OCI-LY7 (cell line): ENCODE measurements around the gene FBXL17. TPM values are rescaled to one million over a fixed set of nuclear protein-coding genes. Genes with fewer than 3 reads are reported as not detected.

Source experiments
- BruUV-seq: library from RNA; stranded (reverse); fragments of 400-500 nt; replicated peaks from 2 replicates; lab custom pipeline; 2021; lab: Mats Ljungman, UMichigan
- CTCF ChIA-PET: fragments of 300-600 bp; sonication (Branson Sonifier 250); formaldehyde crosslinking; loops from one replicate; lab custom pipeline; 2022; ENCODE audit warnings: antibody characterized with exemption; ENCODE audit not compliant: unreplicated experiment; lab: Charles Lee
- POLR2A ChIA-PET: fragments of 300-600 bp; sonication (Branson Sonifier 250); formaldehyde crosslinking; loops from one replicate; lab custom pipeline; 2022; ENCODE audit warnings: antibody characterized with exemption; lab: Charles Lee
- DNase-seq: peaks from one replicate; pipeline ENCODE4 v3.0.0-alpha.2; 2015; ENCODE audit warnings: low spot score
- H2AFZ ChIP-seq: fragments of 200-600 bp; sonication (generic), shearing (Covaris generic); 2 replicates; pipeline ENCODE4 v1.6.1; 2014; ENCODE audit warnings: mild to moderate bottlenecking, antibody characterized with exemption, low read length, moderate library complexity
- H3K27ac ChIP-seq: fragments of 200-600 bp; sonication (generic); 2 replicates; pipeline ENCODE4 v1.5.1; 2014; ENCODE audit warnings: mixed run types, low read depth, mild to moderate bottlenecking, moderate library complexity, low read length, inconsistent platforms; ENCODE audit not compliant: poor library complexity, severe bottlenecking
- H3K36me3 ChIP-seq: fragments of 200-600 bp; sonication (generic); 2 replicates; pipeline ENCODE4 v1.6.1; 2014; ENCODE audit warnings: mild to moderate bottlenecking, antibody characterized with exemption, low read length, moderate library complexity, mixed read lengths; ENCODE audit not compliant: insufficient read depth
- H3K4me1 ChIP-seq: fragments of 200-600 bp; sonication (generic); 2 replicates; pipeline ENCODE4 v1.5.1; 2014; ENCODE audit warnings: mild to moderate bottlenecking, low read length; ENCODE audit not compliant: insufficient read depth, poor library complexity, severe bottlenecking
- H3K4me2 ChIP-seq: fragments of 200-600 bp; sonication (generic); 2 replicates; pipeline ENCODE4 v1.6.1; 2014; ENCODE audit warnings: mild to moderate bottlenecking, low read length
- H3K4me3 ChIP-seq: fragments of 200-600 bp; sonication (generic); 2 replicates; pipeline ENCODE4 v1.5.1; 2014; ENCODE audit warnings: mild to moderate bottlenecking, low read depth, low read length; ENCODE audit not compliant: poor library complexity, severe bottlenecking
- H3K79me2 ChIP-seq: fragments of 200-600 bp; sonication (generic); 2 replicates; pipeline ENCODE4 v1.6.1; 2016; ENCODE audit warnings: low read depth, mild to moderate bottlenecking, low read length, moderate library complexity, mixed read lengths; ENCODE audit not compliant: insufficient read depth
- H3K9me2 ChIP-seq: fragments of 200-600 bp; sonication (generic); 2 replicates; pipeline ENCODE4 v1.6.1; 2016; ENCODE audit warnings: mild to moderate bottlenecking, low read length, mixed read lengths; ENCODE audit not compliant: insufficient read depth
- H3K9me3 ChIP-seq: fragments of 200-600 bp; sonication (generic); 2 replicates; pipeline ENCODE4 v1.6.1; 2014; ENCODE audit warnings: mild to moderate bottlenecking, mixed run types, low read length, mixed read lengths
- H4K20me1 ChIP-seq: fragments of 200-600 bp; sonication (generic); 2 replicates; pipeline ENCODE4 v1.6.1; 2014; ENCODE audit warnings: mild to moderate bottlenecking, antibody characterized with exemption, low read length, moderate library complexity, mixed read lengths; ENCODE audit not compliant: insufficient read depth
- EZH2phosphoT487 ChIP-seq: fragments of 200-600 bp; sonication (generic); IDR thresholded peaks from 2 replicates; pipeline ENCODE4 v1.6.1; 2018; ENCODE audit warnings: low read depth, borderline replicate concordance, mild to moderate bottlenecking, mixed run types, antibody characterized with exemption, low read length, moderate library complexity, mixed read lengths
- intact Hi-C: fragments of 100-400 bp; cut with micrococcal nuclease; formaldehyde crosslinking; loops from one replicate; pipeline ENCODE4 v1.10.0; 2022; ENCODE audit not compliant: unreplicated experiment
- total RNA-seq, 2 experiments: library from RNA; depleted of rRNA in 1 of 2; stranded (reverse); fragments of >200 nt in 1 of 2; shearing (Covaris generic) in 1 of 2; gene quantifications; 2 replicates each; pipeline ENCODE4 v1.2.3, GENCODE V29; 2014 to 2022
- TF ChIP-seq, protein P1 (sequence below): fragments of 200-600 bp; sonication (generic); conservative IDR thresholded peaks from 2 replicates; pipeline ENCODE4 v1.5.1; 2014; ENCODE audit warnings: mild to moderate bottlenecking, antibody characterized with exemption, low read length, moderate library complexity, mixed read lengths

FBXL17 gene
- total RNA-seq, 2 experiments from 2014 or later: 10.2 to 21.6 TPM

DNA sequence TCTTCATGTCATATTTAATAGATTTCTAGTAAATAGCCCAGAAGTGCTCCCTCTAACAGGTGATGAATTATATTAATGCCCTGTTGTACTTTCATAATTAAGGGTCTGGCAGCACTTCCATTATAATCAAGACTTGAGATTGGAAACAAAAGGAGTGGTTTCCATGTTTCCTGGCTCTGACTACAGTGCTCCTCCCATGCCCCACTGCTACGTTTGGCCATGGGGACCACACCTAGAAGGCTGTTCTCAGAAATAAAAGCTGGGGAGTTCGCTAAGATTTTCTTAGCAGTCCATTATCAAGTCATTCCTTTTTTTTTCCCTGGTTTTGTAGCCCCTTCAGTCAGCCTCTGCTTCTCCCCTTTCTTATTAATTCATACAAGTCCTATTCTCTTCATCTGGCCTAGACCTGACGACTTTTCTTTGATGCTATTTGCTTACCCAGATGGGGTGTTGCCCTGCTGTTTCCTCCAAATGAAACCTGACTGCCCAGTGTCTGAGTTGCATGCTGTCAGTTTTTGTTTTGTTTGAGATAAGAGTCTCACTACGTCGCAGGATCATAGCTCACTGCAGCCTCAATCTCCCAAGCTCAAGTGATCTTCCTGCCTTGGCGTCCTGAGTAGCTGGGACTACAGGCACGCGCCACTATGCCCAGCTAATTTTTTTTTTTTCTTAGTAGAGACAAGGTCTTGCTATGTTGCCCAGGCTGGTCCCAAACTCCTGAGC lies 399.0 kb downstream of the FBXL17 start:
- no peak for TF ChIP-seq EZH2phosphoT487
- TF ChIP-seq, protein P1, sequence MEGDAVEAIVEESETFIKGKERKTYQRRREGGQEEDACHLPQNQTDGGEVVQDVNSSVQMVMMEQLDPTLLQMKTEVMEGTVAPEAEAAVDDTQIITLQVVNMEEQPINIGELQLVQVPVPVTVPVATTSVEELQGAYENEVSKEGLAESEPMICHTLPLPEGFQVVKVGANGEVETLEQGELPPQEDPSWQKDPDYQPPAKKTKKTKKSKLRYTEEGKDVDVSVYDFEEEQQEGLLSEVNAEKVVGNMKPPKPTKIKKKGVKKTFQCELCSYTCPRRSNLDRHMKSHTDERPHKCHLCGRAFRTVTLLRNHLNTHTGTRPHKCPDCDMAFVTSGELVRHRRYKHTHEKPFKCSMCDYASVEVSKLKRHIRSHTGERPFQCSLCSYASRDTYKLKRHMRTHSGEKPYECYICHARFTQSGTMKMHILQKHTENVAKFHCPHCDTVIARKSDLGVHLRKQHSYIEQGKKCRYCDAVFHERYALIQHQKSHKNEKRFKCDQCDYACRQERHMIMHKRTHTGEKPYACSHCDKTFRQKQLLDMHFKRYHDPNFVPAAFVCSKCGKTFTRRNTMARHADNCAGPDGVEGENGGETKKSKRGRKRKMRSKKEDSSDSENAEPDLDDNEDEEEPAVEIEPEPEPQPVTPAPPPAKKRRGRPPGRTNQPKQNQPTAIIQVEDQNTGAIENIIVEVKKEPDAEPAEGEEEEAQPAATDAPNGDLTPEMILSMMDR: no peak
- Histone ChIP-seq H3K4me3 (no peak overlapping the region), H3K4me1 (no peaks in the 10 kb centered on the region), H3K36me3 (no peaks in the 10 kb centered on the region), H3K9me3 (no peaks in the 10 kb centered on the region), H3K4me2 (no peak overlapping the region), H3K9me2 (no peaks in the 10 kb centered on the region), H3K79me2 (no peaks in the 10 kb centered on the region), H4K20me1 (no peaks in the 10 kb centered on the region), H2AFZ (no peak overlapping the region), H3K27ac (no peak overlapping the region)
- ChIA-PET CTCF (no interaction called here), POLR2A (interaction anchor here (0.5 kb wide), 1 partner anchor 936 kb away, joined by 4 read pairs; no protein-coding TSS in a partner anchor)
- intact Hi-C loops: no loop called here
- no peak for DNase-seq
- no TSS peak for BruUV-seq

DNA sequence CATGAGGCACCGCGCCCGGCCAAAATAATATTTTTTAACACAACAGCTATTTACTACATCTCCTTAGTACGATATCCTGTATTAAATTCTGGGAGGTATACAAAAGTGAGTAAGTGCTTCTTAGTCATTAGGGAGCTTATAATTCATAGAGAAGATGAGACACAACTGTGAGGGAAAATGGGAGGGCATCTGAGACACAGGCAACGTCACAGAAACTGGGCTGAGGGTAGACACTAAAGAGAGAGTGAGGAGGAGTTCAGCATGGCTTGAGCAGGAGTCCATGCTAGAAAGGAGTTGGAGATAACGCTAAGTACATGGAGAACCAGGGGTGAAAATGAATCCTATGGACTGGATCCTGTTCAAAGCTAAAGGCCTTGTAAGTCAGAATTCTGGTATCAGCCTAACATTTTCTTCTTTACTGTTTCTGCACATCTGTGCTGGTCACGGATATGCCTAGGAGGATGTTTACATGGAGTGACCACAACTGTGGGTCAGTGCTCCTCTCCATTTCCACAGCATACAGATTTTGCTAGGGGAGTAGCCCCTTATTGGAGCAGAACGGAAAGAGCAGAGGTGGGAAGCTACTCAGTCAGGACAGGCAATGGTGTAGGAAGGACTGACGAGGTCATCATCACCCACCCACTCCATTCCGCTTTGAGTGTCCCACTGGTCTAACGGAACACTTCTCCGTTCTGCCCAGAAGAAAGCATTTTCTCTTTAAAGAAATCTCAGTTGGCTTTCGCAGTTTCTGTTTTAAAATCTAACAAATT lies 400.8 kb downstream of the FBXL17 start:
- Histone ChIP-seq H3K4me3 (no peak overlapping the region), H3K4me1 (no peaks in the 10 kb centered on the region), H3K27ac (no peak overlapping the region), H3K4me2 (no peak overlapping the region), H3K9me3 (no peaks in the 10 kb centered on the region), H3K79me2 (no peaks in the 10 kb centered on the region), H3K9me2 (no peaks in the 10 kb centered on the region), H2AFZ (no peak overlapping the region), H4K20me1 (no peaks in the 10 kb centered on the region), H3K36me3 (no peaks in the 10 kb centered on the region)
- ChIA-PET POLR2A (interaction anchor here (0.6 kb wide), 1 partner anchor 1429 kb away, joined by 3 read pairs; no protein-coding TSS in a partner anchor), CTCF (no interaction called here)
- intact Hi-C loops: no loop called here
- no peak for TF ChIP-seq EZH2phosphoT487
- TF ChIP-seq, protein P1: no peak
- no TSS peak for BruUV-seq
- no peak for DNase-seq
